Jurkat, Clone E6-1 (cell line): ENCODE results near the gene MANEAL.

ENCODE experiments used
- DNase-seq: peaks from one replicate; pipeline ENCODE4 v3.0.0-alpha.2; 2011; ENCODE audit warnings: low read depth, low spot score
- H3K4me3 ChIP-seq: 2 replicates; pipeline ENCODE4 v1.5.1; 2011; ENCODE audit warnings: mild to moderate bottlenecking, low read length, control low read depth, moderate library complexity

Gene MANEAL

DNA sequence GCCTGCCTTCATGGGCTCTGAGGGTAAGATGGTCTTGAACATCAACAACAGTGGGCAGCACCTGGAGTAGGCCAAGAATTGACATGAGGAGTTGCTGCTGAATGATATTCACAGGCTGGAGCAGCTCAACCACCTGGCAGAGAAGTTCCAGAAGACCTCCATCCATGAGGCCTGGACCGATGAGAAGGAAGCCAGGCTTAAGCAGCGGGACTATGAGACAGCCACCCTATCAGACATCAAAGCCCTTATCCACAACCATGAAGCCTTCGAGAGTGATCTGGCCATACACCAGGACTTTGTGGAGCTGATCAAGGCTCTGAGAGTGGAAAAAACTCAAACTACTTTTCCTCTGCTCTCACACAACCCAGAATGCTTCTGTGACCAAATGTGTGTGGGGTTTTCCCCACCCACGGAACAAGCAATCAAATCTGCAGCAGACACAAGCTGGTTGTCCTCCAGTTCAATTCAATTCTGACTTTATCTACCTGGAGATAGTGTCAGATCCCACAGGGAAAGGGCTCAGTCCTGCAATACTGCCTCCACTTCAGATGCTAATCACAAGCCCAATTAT lies 16.6 kb upstream of the MANEAL start:
- no peak for DNase-seq
- H3K4me3 ChIP-seq: no peak overlapping the region

DNA sequence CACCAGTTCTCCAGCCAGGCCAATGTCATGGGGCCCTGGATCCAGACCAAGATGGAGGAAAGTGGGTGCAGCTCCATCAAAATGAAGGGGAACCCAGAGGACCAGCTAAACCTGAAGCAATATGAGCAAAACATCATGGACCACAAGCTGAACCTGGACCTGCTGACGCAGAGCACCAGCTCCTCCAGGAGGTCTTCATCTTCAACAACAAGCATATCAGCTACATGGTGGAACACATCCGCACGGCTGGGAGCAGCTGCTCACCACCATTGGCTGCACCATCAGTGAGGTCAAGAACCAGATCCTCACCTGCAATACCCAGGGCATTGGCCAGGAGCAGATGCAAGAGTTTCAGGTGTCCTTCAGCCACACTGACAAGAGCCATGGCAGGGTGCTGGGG lies 15.0 kb upstream of the MANEAL start:
- no peak overlapping the region for H3K4me3 ChIP-seq
- no peak for DNase-seq

- no peak overlapping the region for H3K4me3 ChIP-seq
- no peak for DNase-seq
These were observed 11.2 kb upstream of the MANEAL start for GRCh38 chr1:37782491-37782890.

GRCh38 chr1:37792943-37793686 lies 532 bp upstream of the MANEAL start:
- peak overlapping the region; percentile 54; the same call in 1 of the 2 replicates for H3K4me3 ChIP-seq

DNA sequence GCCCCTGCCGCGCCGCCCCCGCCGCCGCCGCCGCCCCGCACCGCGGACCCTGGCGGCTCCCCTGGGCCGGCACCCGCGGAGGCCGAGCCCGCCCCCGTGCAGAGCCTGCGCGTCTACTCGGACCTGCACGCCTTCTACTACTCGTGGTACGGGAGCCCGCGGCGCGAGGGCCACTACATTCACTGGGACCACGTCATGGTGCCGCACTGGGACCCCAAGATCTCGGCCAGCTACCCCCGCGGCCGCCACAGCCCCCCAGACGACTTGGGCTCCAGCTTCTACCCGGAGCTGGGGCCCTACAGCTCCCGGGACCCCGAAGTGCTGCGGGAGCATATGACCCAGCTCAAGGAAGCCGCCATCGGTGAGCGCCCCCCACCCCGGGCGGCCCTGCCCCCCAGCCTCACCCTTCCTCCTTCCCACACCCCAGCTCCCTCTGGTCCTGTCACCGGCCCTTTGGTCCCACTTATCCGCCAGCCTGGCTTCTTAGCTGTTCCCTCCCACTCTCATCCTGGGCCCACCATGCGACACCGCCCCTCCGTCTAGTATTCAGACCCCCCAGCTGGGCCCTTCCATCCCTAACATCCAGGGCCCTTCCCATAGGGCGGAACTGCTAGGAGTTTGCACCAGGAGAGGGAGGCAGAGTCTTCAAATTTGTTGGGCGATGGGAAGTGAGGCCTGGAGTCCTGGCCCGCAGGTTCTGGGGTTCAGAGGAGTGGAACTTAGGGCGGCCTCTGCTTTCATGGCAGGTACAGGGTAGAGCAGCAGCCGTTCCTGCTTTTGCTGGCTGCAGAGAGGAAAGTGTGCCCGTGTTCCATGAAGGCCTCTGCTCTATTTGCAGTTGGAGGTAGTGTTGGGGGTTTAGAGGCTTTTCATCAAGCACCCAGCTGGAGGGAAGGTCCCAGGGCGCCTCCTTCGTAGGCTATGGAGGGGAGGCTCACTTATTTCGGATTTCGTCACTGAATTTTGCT lies 1.0 kb downstream of the MANEAL start:
- H3K4me3 ChIP-seq: peak overlapping the region; percentile 54
- no peak for DNase-seq

More at GRCh38 chr1:37792943-37793686, 532 bp upstream of the MANEAL start:
- DNase-seq: no peak

GRCh38 chr1:37795340-37796125 lies 1.9 kb downstream of the MANEAL start:
- DNase-seq: no peak
- H3K4me3 ChIP-seq: peak overlapping the region; percentile 54

DNA sequence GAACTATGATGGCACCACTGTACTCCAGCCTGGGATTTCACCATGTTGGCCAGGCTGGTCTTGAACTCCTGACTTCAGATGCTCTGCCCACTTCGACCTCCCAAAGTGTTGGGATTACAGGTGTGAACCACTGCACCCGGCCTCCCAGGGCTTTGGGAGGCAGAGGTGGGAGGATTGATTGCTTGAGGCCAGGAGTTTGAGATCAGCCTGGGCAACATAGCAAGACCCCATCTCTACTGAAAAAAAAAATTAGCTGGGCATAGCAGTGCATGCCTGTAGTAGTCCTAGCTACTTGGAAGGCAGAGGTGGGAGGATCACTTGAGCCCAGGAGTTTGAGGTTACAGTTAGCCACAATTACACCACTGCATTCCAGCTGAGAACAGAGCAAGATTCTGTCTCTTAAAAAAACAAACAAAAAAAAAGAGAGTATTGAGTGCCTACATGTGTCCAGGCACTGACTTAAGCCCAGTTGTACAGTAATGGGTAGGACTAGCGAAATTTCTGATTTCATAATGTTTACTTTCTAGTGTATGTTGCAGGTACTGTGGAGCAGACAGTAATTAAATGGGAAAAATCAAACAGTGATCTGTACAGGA lies 4.2 kb downstream of the MANEAL start:
- no peak for DNase-seq
- H3K4me3 ChIP-seq: no peak overlapping the region

- no peak for DNase-seq
These were observed 8.8 kb downstream of the MANEAL start for GRCh38 chr1:37802439-37802838.

GRCh38 chr1:37807220-37807554 lies 13.5 kb downstream of the MANEAL start:
- DNase-seq: no peak

More at GRCh38 chr1:37802439-37802838, 8.8 kb downstream of the MANEAL start:
- no peak overlapping the region for H3K4me3 ChIP-seq

GRCh38 chr1:37807555-37808368 lies 14.1 kb downstream of the MANEAL start, which contains the start of the genes C1orf122 and YRDC:
C1orf122 (plus strand) TSS chr1:37807790; CDS start chr1:37808405, 615 bp downstream.
YRDC (minus strand) TSS chr1:37808208; CDS start chr1:37808180, 28 bp downstream.
- peak within 1 kb of the TSS; percentile 65 for H3K4me3 ChIP-seq
- DNase-seq: peak; percentile 86

More at GRCh38 chr1:37807220-37807554, 13.5 kb downstream of the MANEAL start:
- peak overlapping the region; percentile 65 for H3K4me3 ChIP-seq

- peak overlapping the region; percentile 65 for H3K4me3 ChIP-seq
- no peak for DNase-seq
These were observed 15.0 kb downstream of the MANEAL start for GRCh38 chr1:37808369-37809319.

- no peak for DNase-seq
- no peak overlapping the region for H3K4me3 ChIP-seq
These were observed 16.3 kb downstream of the MANEAL start for GRCh38 chr1:37809942-37810341.

DNA sequence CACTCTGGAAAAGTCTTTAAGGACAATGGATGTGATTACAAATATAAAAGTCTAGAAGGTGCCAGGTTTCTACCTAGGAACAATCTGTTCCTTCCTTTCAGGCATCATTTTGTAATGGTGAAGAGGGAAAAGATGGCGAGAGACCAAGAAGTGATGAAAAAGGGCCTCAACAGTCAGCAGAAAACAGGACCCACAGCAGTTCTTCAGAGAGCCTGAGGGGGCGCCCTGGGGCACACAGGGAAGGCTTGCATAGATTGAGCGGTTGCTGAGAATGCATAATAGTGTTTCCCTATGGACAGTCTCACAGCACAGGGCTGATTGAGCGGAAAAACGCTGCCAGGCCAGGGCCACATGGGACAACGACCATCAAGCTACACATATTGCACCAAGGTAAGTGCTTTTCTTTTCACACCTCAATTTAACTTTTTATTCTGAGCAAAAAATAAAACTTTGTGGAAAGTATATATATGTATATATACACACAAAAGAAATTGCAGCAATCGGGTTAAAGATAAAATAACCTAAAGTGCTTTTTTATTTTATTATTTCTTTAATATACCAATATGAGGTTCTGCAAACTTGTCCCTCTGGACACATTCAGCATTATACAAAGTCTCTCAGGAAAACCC lies 17.5 kb downstream of the MANEAL start:
- peak; percentile 51 for DNase-seq
- H3K4me3 ChIP-seq: no peak overlapping the region

DNA sequence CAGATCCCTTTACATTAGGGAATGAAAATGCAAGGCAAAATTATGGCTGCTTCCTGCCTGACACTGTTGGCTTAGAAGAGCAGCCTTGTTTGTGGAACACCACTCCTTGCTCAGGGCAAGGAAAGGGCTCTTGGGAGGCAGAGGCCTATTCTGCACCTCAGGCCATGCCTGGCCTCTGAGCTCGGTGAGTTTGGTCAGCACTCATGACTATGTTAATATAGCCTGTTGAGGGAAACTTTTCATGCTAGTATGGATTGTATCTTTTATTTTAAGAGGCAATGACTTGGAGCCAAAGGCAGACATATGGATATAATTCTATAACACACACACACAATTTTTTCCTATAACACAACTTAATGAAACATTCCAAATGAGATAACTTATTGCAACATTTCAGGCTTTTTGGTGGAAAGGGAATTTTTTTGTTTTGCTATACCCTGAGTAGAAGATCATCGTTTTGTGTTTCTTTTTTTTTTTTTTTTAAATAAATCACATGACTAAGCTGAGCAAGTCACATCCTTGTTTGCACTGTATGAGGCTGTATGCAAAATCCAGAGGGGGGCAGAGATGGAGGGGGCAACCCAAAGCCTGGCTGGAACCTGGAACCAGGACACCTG lies 20.0 kb downstream of the MANEAL start:
- no peak overlapping the region for H3K4me3 ChIP-seq
- no peak for DNase-seq

DNA sequence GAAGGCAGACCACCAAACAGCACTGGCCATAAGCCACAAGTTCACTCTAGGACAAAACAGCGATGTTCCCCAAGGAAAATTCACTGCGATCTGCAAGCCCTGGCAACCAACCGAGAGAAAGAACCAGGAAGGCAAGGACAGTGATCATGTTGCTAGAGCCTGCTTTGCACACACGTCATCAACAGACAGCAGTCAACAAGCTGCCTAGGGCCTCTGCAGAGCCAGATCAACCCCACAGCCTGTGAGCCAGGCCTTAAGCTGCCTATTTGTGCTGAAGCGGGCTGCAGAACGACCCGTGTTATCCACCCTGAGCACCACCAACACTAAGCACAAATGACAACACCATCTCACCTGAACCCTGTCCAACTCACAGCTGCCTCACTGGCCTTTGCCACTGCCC lies 20.6 kb downstream of the MANEAL start:
- DNase-seq: no peak

GRCh38 chr1:37817481-37817880 lies 23.8 kb downstream of the MANEAL start:
- no peak for DNase-seq
- no peak overlapping the region for H3K4me3 ChIP-seq

More for the DNA sequence above, 20.6 kb downstream of the MANEAL start:
- H3K4me3 ChIP-seq: no peak overlapping the region
